ENCODE measurements around the gene USP9Y. TPM values are rescaled to one million over a fixed set of nuclear protein-coding genes. Genes with fewer than 3 reads are reported as not detected.

The USP9Y gene, protein sequence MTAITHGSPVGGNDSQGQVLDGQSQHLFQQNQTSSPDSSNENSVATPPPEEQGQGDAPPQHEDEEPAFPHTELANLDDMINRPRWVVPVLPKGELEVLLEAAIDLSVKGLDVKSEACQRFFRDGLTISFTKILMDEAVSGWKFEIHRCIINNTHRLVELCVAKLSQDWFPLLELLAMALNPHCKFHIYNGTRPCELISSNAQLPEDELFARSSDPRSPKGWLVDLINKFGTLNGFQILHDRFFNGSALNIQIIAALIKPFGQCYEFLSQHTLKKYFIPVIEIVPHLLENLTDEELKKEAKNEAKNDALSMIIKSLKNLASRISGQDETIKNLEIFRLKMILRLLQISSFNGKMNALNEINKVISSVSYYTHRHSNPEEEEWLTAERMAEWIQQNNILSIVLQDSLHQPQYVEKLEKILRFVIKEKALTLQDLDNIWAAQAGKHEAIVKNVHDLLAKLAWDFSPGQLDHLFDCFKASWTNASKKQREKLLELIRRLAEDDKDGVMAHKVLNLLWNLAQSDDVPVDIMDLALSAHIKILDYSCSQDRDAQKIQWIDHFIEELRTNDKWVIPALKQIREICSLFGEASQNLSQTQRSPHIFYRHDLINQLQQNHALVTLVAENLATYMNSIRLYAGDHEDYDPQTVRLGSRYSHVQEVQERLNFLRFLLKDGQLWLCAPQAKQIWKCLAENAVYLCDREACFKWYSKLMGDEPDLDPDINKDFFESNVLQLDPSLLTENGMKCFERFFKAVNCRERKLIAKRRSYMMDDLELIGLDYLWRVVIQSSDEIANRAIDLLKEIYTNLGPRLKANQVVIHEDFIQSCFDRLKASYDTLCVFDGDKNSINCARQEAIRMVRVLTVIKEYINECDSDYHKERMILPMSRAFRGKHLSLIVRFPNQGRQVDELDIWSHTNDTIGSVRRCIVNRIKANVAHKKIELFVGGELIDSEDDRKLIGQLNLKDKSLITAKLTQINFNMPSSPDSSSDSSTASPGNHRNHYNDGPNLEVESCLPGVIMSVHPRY (N-terminal part only)
- 30.4 and 37.8 TPM in 2 replicates for total RNA-seq

GRCh38 chrY:12701181-12701695 lies at the start of gene USP9Y:
TSS of gene USP9Y (plus strand) at chrY:12701231. CDS start at chrY:12709448, 8,217 bp downstream.

GRCh38 chrY:12904618-12905516 lies 203.8 kb downstream of the USP9Y start, which contains the start of gene DDX3Y:
TSS of gene DDX3Y (plus strand) at chrY:12904868. CDS start at chrY:12904937, 69 bp downstream.

Other genes with a start within 250 kb of the USP9Y start
- 51.1 and 64.0 TPM in 2 replicates for gene DDX3Y, start 203.6 kb downstream of the USP9Y start, total RNA-seq

All from smooth muscle cell of trachea (primary cell).